ENCODE measurements around the gene MAML3. TPM values are rescaled to one million over a fixed set of nuclear protein-coding genes. Genes with fewer than 3 reads are reported as not detected.
A peak's percentile ranks its signal among the peaks of the same experiment; 100 is the strongest.

MAML3 gene
- total and polyA plus RNA-seq, 2 of the 13 experiments (the other 11 are each of a cell fraction or from before 2014, with no cell fraction given): 0.05 to 0.13 TPM

GRCh38 chr4:140049849-140050637 is 103.9 kb downstream of the MAML3 start:
- in situ Hi-C loops (cut with HindIII; ENCODE audit: extremely low pct_ligation_motif_present, low pct_unique_long_range_greater_than_20kb): no loop called here
- FAIRE-seq: no peak
- H2AFZ ChIP-seq (ENCODE audit: low read length): no peak overlapping the region

More at GRCh38 chr4:140049849-140050637, 103.9 kb downstream of the MAML3 start:
- H3K27ac ChIP-seq (ENCODE audit: extremely low read length, insufficient read depth, low read length): no peak overlapping the region
- POLR2A ChIA-PET: no interaction called here
- no peaks in the 10 kb centered on the region for H3K36me3 ChIP-seq (replicated peaks in 1 of 2; ENCODE audit: control insufficient read depth in 1 of 2, insufficient read depth in 2 of 2, low read length in 2 of 2)
- H3K4me3 ChIP-seq (replicated peaks in 1 of 3; ENCODE audit: insufficient read depth in 1 of 3, low read depth in 2 of 3, low read length in 3 of 3): no peak overlapping the region
- DNase-seq (ENCODE audit: low spot score): no peak
- no peaks in the 10 kb centered on the region for H3K9me3 ChIP-seq (ENCODE audit: low read length)
- H3K79me2 ChIP-seq (ENCODE audit: insufficient read depth, low read length): no peaks in the 10 kb centered on the region
- H3K9ac ChIP-seq (ENCODE audit: insufficient read depth, low read depth, low read length): no peak overlapping the region
- H3K4me1 ChIP-seq (ENCODE audit: insufficient read depth, low read length): peaks cover 20% of the 10 kb centered on the region
- WGBS (ENCODE audit: low lambda C conversion rate): 36% methylated on average over 7 of the region's 8 CpGs
- H4K20me1 ChIP-seq (ENCODE audit: insufficient read depth, low read length): no peaks in the 10 kb centered on the region
- H3K27me3 ChIP-seq (ENCODE audit: control insufficient read depth in 1 of 2, insufficient read depth in 2 of 2, low read length in 2 of 2): peaks cover 0 to 6% of the 10 kb centered on the region in 2 experiments; a peak in 1 of 5 replicates
- peak; percentile 55 for TF ChIP-seq STAG1 (CRISPR knock-in tag; IDR thresholded peaks at IDR 0.05)
- TF ChIP-seq ZNF652 (CRISPR knock-in tag; IDR thresholded peaks at IDR 0.05; ENCODE audit: borderline replicate concordance, low read depth): peak; percentile 94
- TF ChIP-seq CTCF (CRISPR knock-in tag; IDR thresholded peaks at IDR 0.05): peak; percentile 51
- no peak for TF ChIP-seq NFATC3 (CRISPR knock-in tag; IDR thresholded peaks at IDR 0.05)
- TF ChIP-seq, protein P1, sequence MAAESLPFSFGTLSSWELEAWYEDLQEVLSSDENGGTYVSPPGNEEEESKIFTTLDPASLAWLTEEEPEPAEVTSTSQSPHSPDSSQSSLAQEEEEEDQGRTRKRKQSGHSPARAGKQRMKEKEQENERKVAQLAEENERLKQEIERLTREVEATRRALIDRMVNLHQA (CRISPR knock-in tag; IDR thresholded peaks at IDR 0.05): no peak
- TF ChIP-seq ZNF431 (CRISPR knock-in tag; IDR thresholded peaks at IDR 0.05; ENCODE audit: borderline replicate concordance, low read depth): no peak
- no peak overlapping the region for H3K4me2 ChIP-seq (ENCODE audit: low read depth, low read length)
- CTCF ChIA-PET (ENCODE audit: low intra/inter-chr PET ratio, low total read pairs): no interaction called here
- peak; percentile 51; the same call in 1 of the 3 replicates for ATAC-seq
- intact Hi-C loops (cut with micrococcal nuclease; ENCODE audit: unreplicated experiment): no loop called here
- BruUV-seq (replicated peaks): no TSS peak

All from HepG2 (cell line).